Measurements from ENCODE around the gene MAGEL2. TPM values are rescaled to one million over a fixed set of nuclear protein-coding genes. Genes with fewer than 3 reads are reported as not detected.

MAGEL2 gene
- polyA plus RNA-seq, result not detected

DNA sequence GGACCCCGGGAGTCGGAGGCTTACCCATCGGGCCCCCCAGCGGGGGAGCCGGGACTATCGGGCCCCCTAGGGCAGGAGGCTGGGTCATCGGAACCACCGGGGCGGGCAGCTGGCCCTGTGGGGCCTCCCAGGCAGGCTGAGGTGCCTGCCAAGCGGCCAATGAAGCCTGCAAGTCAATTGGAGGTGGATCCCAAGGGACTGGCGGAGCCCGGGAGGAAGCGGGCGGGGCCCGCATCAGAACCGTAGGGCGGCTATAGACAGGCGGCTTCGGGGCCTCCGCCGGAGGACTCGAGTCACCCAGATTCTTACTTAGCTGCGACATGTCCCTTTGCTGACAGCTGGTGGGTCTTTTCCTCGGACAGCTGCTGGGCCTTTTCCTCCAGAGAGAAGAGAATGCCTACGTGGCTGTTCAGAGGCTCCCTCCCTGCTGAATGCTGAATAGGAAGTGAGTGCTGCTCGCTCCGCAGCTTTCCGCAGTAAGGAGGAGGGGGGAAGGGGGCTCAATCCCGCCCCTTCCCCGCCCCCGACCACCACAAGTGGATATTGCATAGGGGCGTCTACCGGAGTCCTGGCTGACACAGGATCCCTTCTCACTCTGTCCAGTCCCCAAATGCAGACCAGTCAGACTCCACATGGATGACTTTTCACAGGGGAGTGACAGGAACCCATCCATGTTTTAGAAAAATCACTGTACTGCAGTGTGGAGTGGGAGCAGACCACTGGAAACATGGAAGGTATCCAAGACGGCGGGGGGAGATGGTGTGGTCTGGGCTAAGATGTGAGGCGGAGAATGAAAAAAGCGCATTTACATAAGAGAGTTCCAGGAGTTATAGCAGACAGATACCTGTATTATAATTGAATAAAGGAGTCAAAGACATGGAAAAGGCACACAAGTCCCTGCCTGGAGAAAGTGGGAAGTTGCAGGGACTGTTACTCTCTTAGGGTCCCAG lies at the start of gene MAGEL2:
TSS of gene MAGEL2 (minus strand) at position 447 of the 950 bp plus-strand sequence. CDS start at position 322, 125 bp downstream.
- DNase-seq, result no peak
- H3K9me3 Mint-ChIP-seq, result peaks cover 0 to 4% (median under 1%) of the 10 kb centered on the region in 6 donors
- H3K27ac Mint-ChIP-seq, result no peak within 1 kb of the TSS
- no peak within 1 kb of the TSS for H3K4me3 Mint-ChIP-seq
- no peaks in the 10 kb centered on the region for H3K36me3 Mint-ChIP-seq
- peaks cover 2 to 6% (median 4%) of the 10 kb centered on the region in 3 donors for H3K27me3 Mint-ChIP-seq (ENCODE audit: low read depth in 3 of 3)
- no peaks in the 10 kb centered on the region for H3K4me1 Mint-ChIP-seq

GRCh38 chr15:23695282-23695681 lies 47.6 kb upstream of the MAGEL2 start:
- H3K36me3 Mint-ChIP-seq, result no peaks in the 10 kb centered on the region
- no peak overlapping the region for H3K4me3 Mint-ChIP-seq
- H3K27me3 Mint-ChIP-seq (ENCODE audit: low read depth in 3 of 3), result peaks cover 0 to 2% (median 0%) of the 10 kb centered on the region in 3 donors
- H3K4me1 Mint-ChIP-seq, result no peaks in the 10 kb centered on the region
- peaks cover 4 to 17% (median 8%) of the 10 kb centered on the region in 6 donors for H3K9me3 Mint-ChIP-seq
- DNase-seq, result no peak
- no peak overlapping the region for H3K27ac Mint-ChIP-seq

GRCh38 chr15:23694592-23694991 lies 46.9 kb upstream of the MAGEL2 start:
- H3K27me3 Mint-ChIP-seq (ENCODE audit: low read depth in 3 of 3), result peaks cover 0 to 2% (median 0%) of the 10 kb centered on the region in 3 donors
- DNase-seq, result no peak
- no peaks in the 10 kb centered on the region for H3K4me1 Mint-ChIP-seq
- no peak overlapping the region for H3K27ac Mint-ChIP-seq
- no peaks in the 10 kb centered on the region for H3K36me3 Mint-ChIP-seq
- peaks cover 4 to 23% (median 8%) of the 10 kb centered on the region in 6 donors for H3K9me3 Mint-ChIP-seq
- no peak overlapping the region for H3K4me3 Mint-ChIP-seq

- Mint-ChIP-seq H3K4me3 (no peak overlapping the region), H3K36me3 (no peaks in the 10 kb centered on the region), H3K9me3 (peaks cover 4 to 29% (median 11%) of the 10 kb centered on the region in 6 donors), H3K27ac (no peak overlapping the region), H3K4me1 (no peaks in the 10 kb centered on the region), H3K27me3 (ENCODE audit: low read depth in 3 of 3) (peaks cover 0 to 2% (median 2%) of the 10 kb centered on the region in 3 donors)
- DNase-seq, result no peak
These were observed 42.8 kb upstream of the MAGEL2 start for GRCh38 chr15:23690450-23690852.

GRCh38 chr15:23690015-23690414 lies 42.3 kb upstream of the MAGEL2 start:
- H3K27ac Mint-ChIP-seq, result no peak overlapping the region
- no peak for DNase-seq
- no peaks in the 10 kb centered on the region for H3K4me1 Mint-ChIP-seq
- peaks cover 0 to 2% (median 2%) of the 10 kb centered on the region in 3 donors for H3K27me3 Mint-ChIP-seq (ENCODE audit: low read depth in 3 of 3)
- peaks cover 2 to 25% (median 9%) of the 10 kb centered on the region in 6 donors for H3K9me3 Mint-ChIP-seq
- H3K36me3 Mint-ChIP-seq, result no peaks in the 10 kb centered on the region
- no peak overlapping the region for H3K4me3 Mint-ChIP-seq

GRCh38 chr15:23687143-23687470 lies 39.4 kb upstream of the MAGEL2 start, which contains the start of gene NDN:
TSS of gene NDN (minus strand) at chr15:23687305. CDS start at chr15:23687217, 88 bp downstream.
- Mint-ChIP-seq H3K27ac (no peak within 1 kb of the TSS), H3K27me3 (ENCODE audit: low read depth in 3 of 3) (peaks cover 0 to 2% (median 0%) of the 10 kb centered on the region in 3 donors), H3K4me3 (no peak within 1 kb of the TSS), H3K9me3 (peaks cover 0 to 22% (median 6%) of the 10 kb centered on the region in 6 donors), H3K4me1 (no peaks in the 10 kb centered on the region), H3K36me3 (no peaks in the 10 kb centered on the region)
- no peak for DNase-seq

DNA sequence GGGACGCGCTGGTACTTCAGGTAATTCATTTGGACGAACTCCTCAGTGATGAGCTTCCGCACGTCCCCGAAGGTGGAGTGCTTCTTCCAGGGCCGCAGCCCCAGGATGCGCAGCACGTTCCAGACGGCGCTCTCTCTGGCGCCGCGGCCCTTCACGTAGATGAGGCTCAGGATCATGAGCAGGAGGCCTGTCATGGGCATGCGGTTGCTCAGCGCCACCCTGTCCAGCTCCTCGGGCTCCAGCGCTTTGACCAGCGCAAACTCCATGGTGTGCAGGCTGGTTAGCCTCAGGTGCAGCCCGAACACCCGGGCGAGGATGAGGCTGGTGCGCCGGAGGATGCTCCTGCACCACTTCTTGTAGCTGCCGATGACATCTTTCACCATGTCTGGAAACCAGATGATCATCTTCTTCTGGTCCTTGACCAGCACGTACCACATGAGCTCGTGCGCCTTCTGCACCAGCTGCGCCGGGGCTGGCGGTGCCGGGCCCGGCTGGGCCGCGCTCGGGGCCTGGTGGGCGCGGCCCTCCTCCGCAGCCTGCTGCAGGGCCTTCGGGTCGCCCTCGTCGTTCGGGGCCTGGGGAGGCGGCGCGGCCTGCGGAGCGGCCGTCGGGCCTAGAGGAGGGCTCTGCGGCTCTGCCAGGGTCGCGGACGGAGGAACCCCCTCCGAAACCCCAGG lies 38.9 kb upstream of the MAGEL2 start:
- no peaks in the 10 kb centered on the region for H3K4me1 Mint-ChIP-seq
- peaks cover 0 to 2% (median 0%) of the 10 kb centered on the region in 3 donors for H3K27me3 Mint-ChIP-seq (ENCODE audit: low read depth in 3 of 3)
- H3K9me3 Mint-ChIP-seq, result peaks cover 0 to 22% (median 7%) of the 10 kb centered on the region in 6 donors
- no peak for DNase-seq
- H3K27ac Mint-ChIP-seq, result no peak overlapping the region
- H3K36me3 Mint-ChIP-seq, result no peaks in the 10 kb centered on the region
- no peak overlapping the region for H3K4me3 Mint-ChIP-seq

DNA sequence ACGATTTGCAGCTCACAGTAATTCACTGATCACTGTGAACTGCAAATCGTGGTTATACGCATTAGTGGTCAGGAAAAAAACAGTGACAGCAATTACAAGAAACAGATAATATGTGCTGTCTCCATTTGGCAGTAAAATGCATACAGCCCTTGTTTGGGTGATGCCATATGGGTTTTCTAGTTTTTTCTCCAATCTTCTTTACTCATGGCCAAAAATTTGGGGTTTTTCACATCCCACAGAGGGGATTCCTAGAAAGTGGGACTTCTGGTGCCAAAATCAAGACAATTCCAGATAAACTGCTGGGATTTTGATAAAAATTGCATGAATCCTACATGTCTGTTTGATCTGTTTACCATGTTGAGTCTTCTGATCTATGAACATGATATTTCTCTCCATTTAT lies 23.8 kb upstream of the MAGEL2 start:
- no peak for DNase-seq
- peaks cover 0 to 5% (median 2%) of the 10 kb centered on the region in 6 donors for H3K9me3 Mint-ChIP-seq
- no peaks in the 10 kb centered on the region for H3K36me3 Mint-ChIP-seq
- no peak overlapping the region for H3K4me3 Mint-ChIP-seq
- no peaks in the 10 kb centered on the region for H3K4me1 Mint-ChIP-seq
- no peak overlapping the region for H3K27ac Mint-ChIP-seq
- H3K27me3 Mint-ChIP-seq (ENCODE audit: low read depth in 3 of 3), result peaks cover 0 to 2% (median 0%) of the 10 kb centered on the region in 3 donors

DNA sequence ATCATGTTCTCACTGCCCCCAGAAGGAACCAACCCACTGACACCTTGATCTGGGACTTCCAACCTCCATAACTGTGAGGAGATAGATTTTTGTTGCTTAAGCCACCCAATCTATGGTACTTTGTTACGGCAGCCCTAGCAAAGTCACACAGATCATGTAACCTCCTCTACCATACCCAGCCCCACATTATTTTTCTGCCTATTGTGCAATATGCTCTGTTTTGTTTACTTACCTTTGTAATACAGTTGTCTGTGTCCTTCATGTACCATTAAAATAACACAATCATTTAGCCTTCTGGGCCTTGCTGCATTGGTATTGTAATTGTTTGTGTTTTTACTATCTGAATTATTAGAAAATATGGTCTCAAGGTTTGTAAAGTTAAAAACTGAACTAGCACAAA lies 23.3 kb upstream of the MAGEL2 start:
- Mint-ChIP-seq H3K27me3 (ENCODE audit: low read depth in 3 of 3) (peaks cover 0 to 2% (median 0%) of the 10 kb centered on the region in 3 donors), H3K4me3 (no peak overlapping the region), H3K9me3 (peaks cover 0 to 5% (median 2%) of the 10 kb centered on the region in 6 donors), H3K36me3 (no peaks in the 10 kb centered on the region), H3K4me1 (no peaks in the 10 kb centered on the region), H3K27ac (no peak overlapping the region)
- DNase-seq, result no peak

DNA sequence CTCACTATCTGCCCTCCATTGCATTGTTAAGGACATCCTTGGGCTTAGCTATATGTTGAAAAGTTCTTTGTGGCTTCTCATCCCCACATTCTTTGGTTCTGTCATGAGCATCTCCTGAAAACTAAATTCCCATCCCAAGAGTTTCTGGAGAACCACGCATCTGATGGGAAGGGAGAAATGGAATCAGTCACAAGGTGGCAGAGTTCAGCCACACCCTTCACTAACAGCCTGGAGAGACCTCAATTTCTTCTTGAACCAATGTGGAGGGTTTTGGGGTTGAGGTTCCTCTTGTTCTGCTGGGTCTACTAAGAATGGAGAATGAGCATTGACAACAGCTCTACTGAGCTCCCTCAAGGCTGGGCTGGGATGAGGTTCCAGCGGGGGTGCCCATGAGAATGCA lies 15.6 kb upstream of the MAGEL2 start:
- no peak for DNase-seq
- Mint-ChIP-seq H3K27ac (no peak overlapping the region), H3K36me3 (no peaks in the 10 kb centered on the region), H3K9me3 (peaks cover 0 to 5% (median 3%) of the 10 kb centered on the region in 6 donors), H3K4me1 (no peaks in the 10 kb centered on the region), H3K27me3 (ENCODE audit: low read depth in 3 of 3) (peaks cover 0 to 2% (median 0%) of the 10 kb centered on the region in 3 donors), H3K4me3 (no peak overlapping the region)

- Mint-ChIP-seq H3K9me3 (peaks cover 0 to 3% (median 0%) of the 10 kb centered on the region in 6 donors), H3K4me1 (no peaks in the 10 kb centered on the region), H3K27me3 (ENCODE audit: low read depth in 3 of 3) (peaks cover 2 to 6% (median 3%) of the 10 kb centered on the region in 3 donors), H3K27ac (no peak overlapping the region), H3K4me3 (no peak overlapping the region), H3K36me3 (no peaks in the 10 kb centered on the region)
- DNase-seq, result no peak
These were observed 1.4 kb upstream of the MAGEL2 start for GRCh38 chr15:23648920-23649515.

GRCh38 chr15:23647001-23647295 lies 719 bp downstream of the MAGEL2 start:
- Mint-ChIP-seq H3K9me3 (peaks cover 0 to 4% (median under 1%) of the 10 kb centered on the region in 6 donors), H3K27me3 (ENCODE audit: low read depth in 3 of 3) (peaks cover 2 to 6% (median 4%) of the 10 kb centered on the region in 3 donors), H3K27ac (no peak overlapping the region), H3K36me3 (no peaks in the 10 kb centered on the region), H3K4me3 (no peak overlapping the region), H3K4me1 (no peaks in the 10 kb centered on the region)
- no peak for DNase-seq

DNA sequence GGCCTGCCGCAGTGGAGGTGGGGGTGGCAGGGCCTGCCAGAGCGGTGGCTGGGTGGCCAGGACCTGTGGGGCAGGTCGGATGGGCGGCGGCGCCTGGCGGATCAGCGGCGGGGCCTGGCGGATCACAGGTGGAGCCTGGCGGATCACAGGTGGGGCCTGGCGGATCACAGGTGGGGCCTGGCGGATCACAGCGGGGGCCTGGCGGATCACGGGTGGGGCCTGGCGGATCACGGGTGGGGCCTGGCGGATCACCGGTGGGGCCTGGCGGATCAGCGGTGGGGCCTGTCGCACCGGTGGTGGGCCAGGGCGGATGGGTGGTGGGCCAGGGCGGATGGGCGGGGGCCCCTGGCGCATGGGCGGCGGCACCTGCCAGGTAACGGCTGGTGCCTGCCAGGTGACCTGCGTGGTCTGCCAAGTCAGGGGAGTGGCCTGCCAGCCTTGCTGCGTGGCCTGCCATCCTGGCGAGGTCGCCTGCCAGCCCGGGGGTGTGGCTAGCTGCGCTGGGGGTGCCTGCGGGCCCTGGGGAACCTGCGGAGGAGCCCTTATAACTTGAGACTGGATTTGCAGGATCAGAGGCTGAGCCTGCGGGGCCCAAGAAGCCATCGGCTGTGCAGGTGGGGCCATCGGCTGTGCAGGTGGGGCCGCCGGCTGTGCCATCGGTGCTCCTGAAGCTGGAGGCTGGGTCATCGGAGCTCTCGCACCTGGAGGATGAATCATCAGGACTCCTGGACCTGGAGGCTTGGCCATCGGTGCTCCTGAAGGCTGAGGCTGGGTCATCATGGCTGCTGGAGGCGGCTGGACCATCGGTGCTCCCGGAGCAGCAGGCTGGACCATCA lies 1.3 kb downstream of the MAGEL2 start:
- Mint-ChIP-seq H3K4me1 (no peaks in the 10 kb centered on the region), H3K27ac (no peak overlapping the region), H3K27me3 (ENCODE audit: low read depth in 3 of 3) (peaks cover 2 to 6% (median 4%) of the 10 kb centered on the region in 3 donors), H3K9me3 (peaks cover 0 to 4% (median under 1%) of the 10 kb centered on the region in 6 donors), H3K4me3 (no peak overlapping the region), H3K36me3 (no peaks in the 10 kb centered on the region)
- no peak for DNase-seq

All from immature natural killer cell (primary cell).